ENCODE measurements around the gene MTHFD1L. TPM values are rescaled to one million over a fixed set of nuclear protein-coding genes. Genes with fewer than 3 reads are reported as not detected.

MTHFD1L gene
- total and polyA plus RNA-seq, 9 of the 15 experiments (the other 6 are each of a cell fraction or from before 2014, with no cell fraction given), result 20.9 to 128 (median 61.0) TPM

DNA sequence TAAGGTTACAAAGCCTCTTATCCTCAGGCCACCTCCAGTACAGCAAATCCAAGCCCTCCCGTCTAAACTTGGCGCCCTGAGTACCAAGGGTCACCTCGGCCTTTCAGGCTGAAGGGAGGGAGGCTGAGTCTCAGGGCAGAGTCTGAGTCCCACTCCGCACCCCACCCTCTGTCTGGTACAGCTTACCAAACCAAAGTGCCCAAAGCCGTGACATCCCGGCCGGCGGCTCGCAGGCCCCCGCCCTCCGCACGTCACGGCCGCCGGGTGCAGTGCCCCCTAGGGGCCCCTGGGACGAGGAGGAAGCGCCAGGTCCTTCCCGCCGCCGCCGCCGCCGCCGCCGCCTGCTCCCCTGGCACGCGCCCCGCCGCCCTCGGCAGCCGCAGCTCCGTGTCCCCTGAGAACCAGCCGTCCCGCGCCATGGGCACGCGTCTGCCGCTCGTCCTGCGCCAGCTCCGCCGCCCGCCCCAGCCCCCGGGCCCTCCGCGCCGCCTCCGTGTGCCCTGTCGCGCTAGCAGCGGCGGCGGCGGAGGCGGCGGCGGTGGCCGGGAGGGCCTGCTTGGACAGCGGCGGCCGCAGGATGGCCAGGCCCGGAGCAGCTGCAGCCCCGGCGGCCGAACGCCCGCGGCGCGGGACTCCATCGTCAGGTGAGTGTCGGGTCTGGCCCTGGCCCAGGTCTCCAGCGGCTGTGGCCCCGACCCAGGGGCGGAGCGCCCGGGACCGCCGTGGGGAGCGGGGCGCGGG, at the start of gene MTHFD1L (continued):
- TF ChIP-seq RBM17 (IDR thresholded peaks at IDR 0.05; ENCODE audit: borderline replicate concordance, low read depth, low read length) (no peak), COPS2 (conservative IDR thresholded peaks at IDR 0.05) (no peak), TOE1 (IDR thresholded peaks at IDR 0.05; ENCODE audit: borderline replicate concordance) (peak; percentile 43; the same call in 1 of the 2 replicates), TOE1 (CRISPR knock-in tag; IDR thresholded peaks at IDR 0.05; ENCODE audit: borderline replicate concordance, low read depth) (0 out of 2 replicates have a peak, but pooled peaks have one; percentile 32), KAT8 (IDR thresholded peaks at IDR 0.05; ENCODE audit: low read depth) (no peak), TRIM24 (IDR thresholded peaks at IDR 0.05) (no peak), TBP (optimal IDR thresholded peaks at IDR 0.05; ENCODE audit: low read depth, low read length) (peak; percentile 54), CREB1 (IDR thresholded peaks at IDR 0.05) (peak; percentile 86), CREB1 (CRISPR knock-in tag; IDR thresholded peaks at IDR 0.05) (peak; percentile 88), CEBPB (tag; IDR thresholded peaks at IDR 0.05) (no peak)
- TF ChIP-seq, protein P1, sequence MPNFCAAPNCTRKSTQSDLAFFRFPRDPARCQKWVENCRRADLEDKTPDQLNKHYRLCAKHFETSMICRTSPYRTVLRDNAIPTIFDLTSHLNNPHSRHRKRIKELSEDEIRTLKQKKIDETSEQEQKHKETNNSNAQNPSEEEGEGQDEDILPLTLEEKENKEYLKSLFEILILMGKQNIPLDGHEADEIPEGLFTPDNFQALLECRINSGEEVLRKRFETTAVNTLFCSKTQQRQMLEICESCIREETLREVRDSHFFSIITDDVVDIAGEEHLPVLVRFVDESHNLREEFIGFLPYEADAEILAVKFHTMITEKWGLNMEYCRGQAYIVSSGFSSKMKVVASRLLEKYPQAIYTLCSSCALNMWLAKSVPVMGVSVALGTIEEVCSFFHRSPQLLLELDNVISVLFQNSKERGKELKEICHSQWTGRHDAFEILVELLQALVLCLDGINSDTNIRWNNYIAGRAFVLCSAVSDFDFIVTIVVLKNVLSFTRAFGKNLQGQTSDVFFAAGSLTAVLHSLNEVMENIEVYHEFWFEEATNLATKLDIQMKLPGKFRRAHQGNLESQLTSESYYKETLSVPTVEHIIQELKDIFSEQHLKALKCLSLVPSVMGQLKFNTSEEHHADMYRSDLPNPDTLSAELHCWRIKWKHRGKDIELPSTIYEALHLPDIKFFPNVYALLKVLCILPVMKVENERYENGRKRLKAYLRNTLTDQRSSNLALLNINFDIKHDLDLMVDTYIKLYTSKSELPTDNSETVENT (CRISPR knock-in tag; IDR thresholded peaks at IDR 0.05), result 0 out of 2 replicates have a peak, but pooled peaks have one; percentile 35
- TF ChIP-seq, protein P2, sequence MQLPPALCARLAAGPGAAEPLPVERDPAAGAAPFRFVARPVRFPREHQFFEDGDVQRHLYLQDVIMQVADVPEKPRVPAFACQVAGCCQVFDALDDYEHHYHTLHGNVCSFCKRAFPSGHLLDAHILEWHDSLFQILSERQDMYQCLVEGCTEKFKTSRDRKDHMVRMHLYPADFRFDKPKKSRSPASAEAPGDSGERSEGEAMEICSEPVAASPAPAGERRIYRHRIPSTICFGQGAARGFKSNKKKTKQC (CRISPR knock-in tag; IDR thresholded peaks at IDR 0.05), result no peak
- TF ChIP-seq, protein P3, sequence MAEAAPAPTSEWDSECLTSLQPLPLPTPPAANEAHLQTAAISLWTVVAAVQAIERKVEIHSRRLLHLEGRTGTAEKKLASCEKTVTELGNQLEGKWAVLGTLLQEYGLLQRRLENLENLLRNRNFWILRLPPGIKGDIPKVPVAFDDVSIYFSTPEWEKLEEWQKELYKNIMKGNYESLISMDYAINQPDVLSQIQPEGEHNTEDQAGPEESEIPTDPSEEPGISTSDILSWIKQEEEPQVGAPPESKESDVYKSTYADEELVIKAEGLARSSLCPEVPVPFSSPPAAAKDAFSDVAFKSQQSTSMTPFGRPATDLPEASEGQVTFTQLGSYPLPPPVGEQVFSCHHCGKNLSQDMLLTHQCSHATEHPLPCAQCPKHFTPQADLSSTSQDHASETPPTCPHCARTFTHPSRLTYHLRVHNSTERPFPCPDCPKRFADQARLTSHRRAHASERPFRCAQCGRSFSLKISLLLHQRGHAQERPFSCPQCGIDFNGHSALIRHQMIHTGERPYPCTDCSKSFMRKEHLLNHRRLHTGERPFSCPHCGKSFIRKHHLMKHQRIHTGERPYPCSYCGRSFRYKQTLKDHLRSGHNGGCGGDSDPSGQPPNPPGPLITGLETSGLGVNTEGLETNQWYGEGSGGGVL (CRISPR knock-in tag; IDR thresholded peaks at IDR 0.05), result no peak
- TF ChIP-seq, protein P4, sequence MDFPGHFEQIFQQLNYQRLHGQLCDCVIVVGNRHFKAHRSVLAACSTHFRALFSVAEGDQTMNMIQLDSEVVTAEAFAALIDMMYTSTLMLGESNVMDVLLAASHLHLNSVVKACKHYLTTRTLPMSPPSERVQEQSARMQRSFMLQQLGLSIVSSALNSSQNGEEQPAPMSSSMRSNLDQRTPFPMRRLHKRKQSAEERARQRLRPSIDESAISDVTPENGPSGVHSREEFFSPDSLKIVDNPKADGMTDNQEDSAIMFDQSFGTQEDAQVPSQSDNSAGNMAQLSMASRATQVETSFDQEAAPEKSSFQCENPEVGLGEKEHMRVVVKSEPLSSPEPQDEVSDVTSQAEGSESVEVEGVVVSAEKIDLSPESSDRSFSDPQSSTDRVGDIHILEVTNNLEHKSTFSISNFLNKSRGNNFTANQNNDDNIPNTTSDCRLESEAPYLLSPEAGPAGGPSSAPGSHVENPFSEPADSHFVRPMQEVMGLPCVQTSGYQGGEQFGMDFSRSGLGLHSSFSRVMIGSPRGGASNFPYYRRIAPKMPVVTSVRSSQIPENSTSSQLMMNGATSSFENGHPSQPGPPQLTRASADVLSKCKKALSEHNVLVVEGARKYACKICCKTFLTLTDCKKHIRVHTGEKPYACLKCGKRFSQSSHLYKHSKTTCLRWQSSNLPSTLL (IDR thresholded peaks at IDR 0.05), result no peak
- TF ChIP-seq, protein P5, sequence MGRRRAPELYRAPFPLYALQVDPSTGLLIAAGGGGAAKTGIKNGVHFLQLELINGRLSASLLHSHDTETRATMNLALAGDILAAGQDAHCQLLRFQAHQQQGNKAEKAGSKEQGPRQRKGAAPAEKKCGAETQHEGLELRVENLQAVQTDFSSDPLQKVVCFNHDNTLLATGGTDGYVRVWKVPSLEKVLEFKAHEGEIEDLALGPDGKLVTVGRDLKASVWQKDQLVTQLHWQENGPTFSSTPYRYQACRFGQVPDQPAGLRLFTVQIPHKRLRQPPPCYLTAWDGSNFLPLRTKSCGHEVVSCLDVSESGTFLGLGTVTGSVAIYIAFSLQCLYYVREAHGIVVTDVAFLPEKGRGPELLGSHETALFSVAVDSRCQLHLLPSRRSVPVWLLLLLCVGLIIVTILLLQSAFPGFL (CRISPR knock-in tag; IDR thresholded peaks at IDR 0.05), result 0 out of 2 replicates have a peak, but pooled peaks have one; percentile 50

Data from K562 (cell line).